Prostate gland (tissue), 2 donors: ENCODE results near the gene IFNA21.
"Not testable (repeated sequence)": the region's sequence is repeated elsewhere in the genome, so short reads cannot be mapped to it uniquely, and the experiment has no call there.

Experiments
- POLR2A ChIP-seq: fragments of 450-650 bp; IDR thresholded peaks from one replicate; pipeline ENCODE4 v1.6.1; 2016; ENCODE audit warnings: antibody characterized with exemption, mild to moderate bottlenecking
- POLR2AphosphoS5 ChIP-seq: sonication (generic); formaldehyde crosslinking; IDR thresholded peaks from one replicate; pipeline ENCODE4 v1.6.1; 2017; ENCODE audit warnings: antibody characterized with exemption
- TF ChIP-seq, protein P1 (sequence below), 4 experiments: fragments of 200-600 bp in 2 of 4; fragments of 450-650 bp in 2 of 4; sonication (generic) in 2 of 4; IDR thresholded peaks; 1 replicate in 3 of 4; 2 replicates in 1 of 4; pipeline ENCODE4 v1.5.1; 2016 to 2019; ENCODE audit warnings: antibody characterized with exemption in 4 of 4, mild to moderate bottlenecking in 2 of 4, moderate library complexity in 2 of 4

GRCh38 chr9:21210782-21211181 lies 44.3 kb upstream of the IFNA21 start:
- TF ChIP-seq, protein P1, sequence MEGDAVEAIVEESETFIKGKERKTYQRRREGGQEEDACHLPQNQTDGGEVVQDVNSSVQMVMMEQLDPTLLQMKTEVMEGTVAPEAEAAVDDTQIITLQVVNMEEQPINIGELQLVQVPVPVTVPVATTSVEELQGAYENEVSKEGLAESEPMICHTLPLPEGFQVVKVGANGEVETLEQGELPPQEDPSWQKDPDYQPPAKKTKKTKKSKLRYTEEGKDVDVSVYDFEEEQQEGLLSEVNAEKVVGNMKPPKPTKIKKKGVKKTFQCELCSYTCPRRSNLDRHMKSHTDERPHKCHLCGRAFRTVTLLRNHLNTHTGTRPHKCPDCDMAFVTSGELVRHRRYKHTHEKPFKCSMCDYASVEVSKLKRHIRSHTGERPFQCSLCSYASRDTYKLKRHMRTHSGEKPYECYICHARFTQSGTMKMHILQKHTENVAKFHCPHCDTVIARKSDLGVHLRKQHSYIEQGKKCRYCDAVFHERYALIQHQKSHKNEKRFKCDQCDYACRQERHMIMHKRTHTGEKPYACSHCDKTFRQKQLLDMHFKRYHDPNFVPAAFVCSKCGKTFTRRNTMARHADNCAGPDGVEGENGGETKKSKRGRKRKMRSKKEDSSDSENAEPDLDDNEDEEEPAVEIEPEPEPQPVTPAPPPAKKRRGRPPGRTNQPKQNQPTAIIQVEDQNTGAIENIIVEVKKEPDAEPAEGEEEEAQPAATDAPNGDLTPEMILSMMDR (IDR thresholded peaks at IDR 0.05) = not testable (repeated sequence)
- TF ChIP-seq POLR2AphosphoS5, POLR2A: not testable (repeated sequence)
